GM12874 (cell line): ENCODE data around the gene OARD1.
A peak's percentile ranks its signal among the peaks of the same experiment; 100 is the strongest.

Source experiments
- TF ChIP-seq, protein P1 (sequence below): IDR thresholded peaks from 2 replicates; pipeline ENCODE4 v1.5.1; 2011; ENCODE audit warnings: low read depth, mild to moderate bottlenecking, control low read depth, low read length, moderate library complexity; ENCODE audit not compliant: insufficient read depth

Gene OARD1

DNA sequence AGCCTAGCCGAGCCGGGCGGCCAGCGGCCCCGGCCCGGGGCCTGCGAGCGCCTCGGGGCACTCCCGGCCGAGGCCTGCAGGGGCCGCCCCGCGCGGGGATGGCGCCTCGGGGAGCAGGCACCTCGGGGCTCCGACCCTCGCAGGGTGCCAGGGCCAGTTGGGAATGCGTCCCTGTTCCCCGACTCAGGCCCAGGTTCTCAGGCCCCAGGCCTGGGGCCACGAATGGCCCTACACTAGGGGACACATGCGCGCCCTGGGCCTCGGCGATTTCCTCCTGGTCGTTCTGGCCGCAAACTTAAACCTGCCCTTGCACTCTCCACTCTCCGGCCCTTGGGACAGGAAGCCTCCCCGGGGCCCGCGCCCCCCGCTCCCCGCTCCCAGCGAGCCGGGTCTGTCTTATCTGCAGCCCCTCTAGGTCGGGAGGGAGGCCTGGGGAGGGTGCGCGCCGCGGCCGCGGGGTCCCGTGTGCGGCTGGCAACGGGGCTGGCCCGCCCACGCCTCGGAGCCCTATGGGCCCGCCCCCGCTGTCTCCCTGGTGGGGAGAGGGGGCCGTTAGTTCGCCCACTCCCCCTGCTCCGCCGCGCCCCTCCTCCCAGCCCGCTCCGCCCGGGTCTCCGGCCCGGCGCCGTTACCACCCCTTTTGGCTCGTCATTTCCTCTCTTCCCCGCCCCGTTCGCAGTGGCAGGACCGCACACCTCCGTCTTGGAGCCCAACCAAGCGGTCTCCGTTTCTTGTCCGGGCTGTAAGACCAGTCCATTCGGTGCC is 1.2 kb upstream of the OARD1 start:
- TF ChIP-seq, protein P1, sequence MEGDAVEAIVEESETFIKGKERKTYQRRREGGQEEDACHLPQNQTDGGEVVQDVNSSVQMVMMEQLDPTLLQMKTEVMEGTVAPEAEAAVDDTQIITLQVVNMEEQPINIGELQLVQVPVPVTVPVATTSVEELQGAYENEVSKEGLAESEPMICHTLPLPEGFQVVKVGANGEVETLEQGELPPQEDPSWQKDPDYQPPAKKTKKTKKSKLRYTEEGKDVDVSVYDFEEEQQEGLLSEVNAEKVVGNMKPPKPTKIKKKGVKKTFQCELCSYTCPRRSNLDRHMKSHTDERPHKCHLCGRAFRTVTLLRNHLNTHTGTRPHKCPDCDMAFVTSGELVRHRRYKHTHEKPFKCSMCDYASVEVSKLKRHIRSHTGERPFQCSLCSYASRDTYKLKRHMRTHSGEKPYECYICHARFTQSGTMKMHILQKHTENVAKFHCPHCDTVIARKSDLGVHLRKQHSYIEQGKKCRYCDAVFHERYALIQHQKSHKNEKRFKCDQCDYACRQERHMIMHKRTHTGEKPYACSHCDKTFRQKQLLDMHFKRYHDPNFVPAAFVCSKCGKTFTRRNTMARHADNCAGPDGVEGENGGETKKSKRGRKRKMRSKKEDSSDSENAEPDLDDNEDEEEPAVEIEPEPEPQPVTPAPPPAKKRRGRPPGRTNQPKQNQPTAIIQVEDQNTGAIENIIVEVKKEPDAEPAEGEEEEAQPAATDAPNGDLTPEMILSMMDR = peak; percentile 43

DNA sequence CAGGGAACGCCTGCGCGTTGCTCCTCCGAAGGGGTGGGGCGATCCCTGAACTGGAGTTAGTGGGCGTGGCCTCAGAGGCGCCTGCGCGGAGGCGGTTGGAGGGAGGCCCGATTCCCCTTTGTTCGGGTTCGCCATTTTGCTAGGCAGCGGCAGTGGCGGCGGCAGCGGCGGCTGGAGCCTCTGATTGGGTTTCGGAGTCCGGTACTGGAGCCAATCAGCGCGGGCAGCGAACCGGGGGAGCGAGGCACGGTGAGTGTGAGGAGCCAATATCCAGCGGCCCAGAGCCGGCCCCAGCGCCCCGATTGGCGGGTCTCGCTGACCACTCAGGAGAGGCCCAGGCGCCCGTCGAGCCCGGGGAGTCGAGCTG is 663 bp upstream of the OARD1 start, which contains the start of gene NFYA:
NFYA (plus strand) TSS at position 139 of the 367 bp plus-strand sequence. CDS start 6,116 bp downstream, outside the sequence.
- TF ChIP-seq, protein P1 = no peak

DNA sequence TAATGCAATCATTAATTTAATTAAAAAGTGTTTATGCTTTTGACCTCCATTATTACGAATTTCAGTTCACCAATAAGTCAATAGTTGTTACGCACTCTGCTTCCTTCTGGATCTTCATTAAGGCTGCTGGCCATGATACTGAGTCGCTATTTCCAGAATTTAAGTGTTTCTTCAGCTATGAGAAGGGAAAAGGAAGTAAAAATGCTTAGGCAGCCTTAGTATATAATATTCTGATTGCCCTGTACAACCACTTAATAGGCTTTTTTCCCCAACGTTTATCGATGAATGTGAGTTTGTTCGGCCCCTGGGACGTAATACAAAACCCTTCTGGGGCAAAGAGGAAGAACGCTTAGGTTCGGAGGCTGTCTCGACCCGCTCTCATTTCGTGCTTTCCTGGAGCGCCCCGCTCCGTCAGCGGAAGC is 644 bp downstream of the OARD1 start:
- TF ChIP-seq, protein P1 = no peak

DNA sequence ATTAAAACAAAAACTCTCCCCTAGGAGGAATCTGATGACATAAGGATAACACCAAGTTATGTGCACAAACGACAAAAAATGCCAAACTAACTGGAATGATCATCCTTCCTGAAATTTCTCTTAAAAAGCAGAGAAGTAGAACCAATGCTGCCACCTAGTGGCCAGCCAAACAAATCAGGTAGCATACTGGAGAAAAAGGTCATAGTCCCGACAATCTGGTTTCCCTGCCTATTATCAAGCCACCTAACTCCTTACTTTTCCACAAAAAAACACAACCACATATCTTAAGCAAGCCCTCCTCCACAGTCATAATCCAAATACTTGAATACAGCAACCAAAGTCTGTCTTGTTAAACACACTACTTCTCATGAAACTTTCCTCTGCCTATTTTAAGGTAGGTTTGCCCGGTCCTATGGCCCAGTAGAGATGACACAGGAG is 5.3 kb downstream of the OARD1 start:
- TF ChIP-seq, protein P1 = peak; percentile 78

DNA sequence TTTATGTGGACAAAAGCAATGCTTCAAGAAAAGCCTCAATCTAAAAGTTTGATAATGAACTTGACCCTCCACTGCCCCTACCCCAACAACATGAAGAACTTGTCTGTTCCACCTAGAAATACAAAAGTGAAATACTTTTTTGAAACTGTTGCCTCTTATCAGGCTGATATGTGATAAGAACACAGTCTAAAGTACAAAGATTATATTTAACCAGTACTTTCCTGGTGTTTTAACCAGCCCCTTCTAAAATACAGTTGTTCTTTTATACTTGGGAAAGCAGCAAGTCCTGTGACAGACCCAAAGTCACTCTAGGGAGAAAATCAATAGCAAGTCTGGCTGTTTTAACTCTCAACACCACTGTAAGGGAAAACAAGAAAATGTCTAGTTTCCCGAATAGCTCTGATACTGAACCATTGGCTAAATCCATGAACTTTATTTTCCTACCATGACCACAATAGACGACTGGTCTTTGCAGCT is 6.6 kb downstream of the OARD1 start:
- TF ChIP-seq, protein P1 = no peak

DNA sequence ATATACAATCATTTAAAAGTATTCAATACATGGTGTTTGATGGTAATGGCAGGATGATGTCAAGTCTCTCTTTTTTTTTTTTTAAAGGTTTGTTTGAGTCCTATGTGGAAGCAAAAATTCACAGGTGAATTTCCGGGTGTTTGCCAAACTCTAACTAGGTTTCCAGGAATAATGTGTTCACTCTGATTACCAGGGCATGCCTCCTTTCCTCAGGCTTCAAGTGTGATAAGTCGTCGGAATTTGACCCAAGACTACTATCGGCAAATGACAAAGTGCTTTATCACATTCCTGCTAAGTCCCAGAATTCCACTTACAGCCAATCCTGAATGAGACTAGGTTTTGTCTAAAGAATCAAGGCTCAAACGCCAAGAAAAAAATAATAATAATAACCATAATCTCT is 7.3 kb downstream of the OARD1 start:
- TF ChIP-seq, protein P1 = no peak

DNA sequence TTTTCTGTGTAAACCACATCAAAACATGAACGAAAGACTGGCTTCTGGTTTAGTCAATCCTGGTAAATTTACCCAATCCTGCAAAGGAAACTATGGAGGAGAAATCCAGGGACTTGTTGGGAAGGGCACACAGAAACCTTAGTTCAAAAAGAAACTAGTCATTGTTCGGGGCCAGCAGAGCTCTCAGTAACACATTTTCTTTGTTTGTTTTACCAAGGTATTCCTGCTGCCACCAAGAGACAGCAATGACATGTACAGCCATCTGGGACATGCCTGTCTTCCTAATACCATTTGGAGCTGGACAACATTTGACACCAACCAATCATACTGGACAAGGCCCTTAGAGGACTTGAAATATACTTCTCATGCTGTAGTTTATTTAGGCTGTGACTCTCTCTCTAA is 8.3 kb downstream of the OARD1 start:
- TF ChIP-seq, protein P1 = no peak
